Endometrial microvascular endothelial cells (primary cell): ENCODE data around the gene OPRL1. TPM values are rescaled to one million over a fixed set of nuclear protein-coding genes. Genes with fewer than 3 reads are reported as not detected.

Experiments used
- in situ Hi-C: cut with HindIII; loops from 2 replicates; pipeline ENCODE4 v1.10.0; 2017; ENCODE audit warnings: low sequenced_read_pairs, low pct_unique_long_range_greater_than_20kb; ENCODE audit errors: inconsistent ontology term
- total RNA-seq: library from RNA; depleted of rRNA; stranded (reverse); fragments of >200 nt; gene quantifications from one replicate; pipeline ENCODE4 v1.2.3, GENCODE V29; 2015; ENCODE audit errors: inconsistent ontology term

Gene OPRL1
- total RNA-seq, 1 donor from 2014 or later = not detected

GRCh38 chr20:64053841-64054661 lies 25.8 kb upstream of the OPRL1 start:
- in situ Hi-C loops = no loop called here

- in situ Hi-C loops = no loop called here
Measured at GRCh38 chr20:64055396-64055892, 24.4 kb upstream of the OPRL1 start.

GRCh38 chr20:64055893-64056638 lies 23.8 kb upstream of the OPRL1 start:
- in situ Hi-C loops = no loop called here

GRCh38 chr20:64056639-64056888 lies 23.3 kb upstream of the OPRL1 start:
- in situ Hi-C loops = no loop called here

GRCh38 chr20:64056889-64057627 lies 22.8 kb upstream of the OPRL1 start:
- in situ Hi-C loops = no loop called here

- in situ Hi-C loops = no loop called here
Measured at GRCh38 chr20:64057628-64058498, 22.0 kb upstream of the OPRL1 start.

GRCh38 chr20:64058536-64058935 lies 21.3 kb upstream of the OPRL1 start:
- in situ Hi-C loops = no loop called here

GRCh38 chr20:64062276-64062595 lies 17.6 kb upstream of the OPRL1 start:
- in situ Hi-C loops = no loop called here

GRCh38 chr20:64062596-64063388 lies 17.1 kb upstream of the OPRL1 start, which contains the start of gene TCEA2:
Gene TCEA2, plus strand, starts transcription at chr20:64063198. Its CDS starts 115 bp downstream, at chr20:64063313.
- in situ Hi-C loops = no loop called here

GRCh38 chr20:64063389-64064144 lies 16.3 kb upstream of the OPRL1 start:
- in situ Hi-C loops = no loop called here

- in situ Hi-C loops = no loop called here
Measured at GRCh38 chr20:64064145-64064698, 15.7 kb upstream of the OPRL1 start.

- in situ Hi-C loops = no loop called here
Measured at GRCh38 chr20:64065062-64065973, 14.6 kb upstream of the OPRL1 start.

- in situ Hi-C loops = no loop called here
Measured at GRCh38 chr20:64065974-64066343, 13.9 kb upstream of the OPRL1 start.

GRCh38 chr20:64067005-64067632 lies 12.8 kb upstream of the OPRL1 start:
- in situ Hi-C loops = no loop called here

- in situ Hi-C loops = no loop called here
Measured at GRCh38 chr20:64067733-64068307, 12.1 kb upstream of the OPRL1 start.
